Hematopoietic multipotent progenitor cell treated with erythropoietin and hydrocortisone succinate and interleukin-3 and kit ligand, for 17 days (in vitro differentiated cells): ENCODE results near the gene RAB3IL1.

ENCODE experiments used
- DNase-seq: peaks from one replicate; pipeline ENCODE4 v3.0.0-alpha.2; 2015; ENCODE audit warnings: low spot score

RAB3IL1 gene, protein sequence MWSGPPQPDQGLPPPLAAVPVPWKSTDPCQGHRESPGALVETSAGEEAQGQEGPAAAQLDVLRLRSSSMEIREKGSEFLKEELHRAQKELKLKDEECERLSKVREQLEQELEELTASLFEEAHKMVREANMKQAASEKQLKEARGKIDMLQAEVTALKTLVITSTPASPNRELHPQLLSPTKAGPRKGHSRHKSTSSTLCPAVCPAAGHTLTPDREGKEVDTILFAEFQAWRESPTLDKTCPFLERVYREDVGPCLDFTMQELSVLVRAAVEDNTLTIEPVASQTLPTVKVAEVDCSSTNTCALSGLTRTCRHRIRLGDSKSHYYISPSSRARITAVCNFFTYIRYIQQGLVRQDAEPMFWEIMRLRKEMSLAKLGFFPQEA

DNA sequence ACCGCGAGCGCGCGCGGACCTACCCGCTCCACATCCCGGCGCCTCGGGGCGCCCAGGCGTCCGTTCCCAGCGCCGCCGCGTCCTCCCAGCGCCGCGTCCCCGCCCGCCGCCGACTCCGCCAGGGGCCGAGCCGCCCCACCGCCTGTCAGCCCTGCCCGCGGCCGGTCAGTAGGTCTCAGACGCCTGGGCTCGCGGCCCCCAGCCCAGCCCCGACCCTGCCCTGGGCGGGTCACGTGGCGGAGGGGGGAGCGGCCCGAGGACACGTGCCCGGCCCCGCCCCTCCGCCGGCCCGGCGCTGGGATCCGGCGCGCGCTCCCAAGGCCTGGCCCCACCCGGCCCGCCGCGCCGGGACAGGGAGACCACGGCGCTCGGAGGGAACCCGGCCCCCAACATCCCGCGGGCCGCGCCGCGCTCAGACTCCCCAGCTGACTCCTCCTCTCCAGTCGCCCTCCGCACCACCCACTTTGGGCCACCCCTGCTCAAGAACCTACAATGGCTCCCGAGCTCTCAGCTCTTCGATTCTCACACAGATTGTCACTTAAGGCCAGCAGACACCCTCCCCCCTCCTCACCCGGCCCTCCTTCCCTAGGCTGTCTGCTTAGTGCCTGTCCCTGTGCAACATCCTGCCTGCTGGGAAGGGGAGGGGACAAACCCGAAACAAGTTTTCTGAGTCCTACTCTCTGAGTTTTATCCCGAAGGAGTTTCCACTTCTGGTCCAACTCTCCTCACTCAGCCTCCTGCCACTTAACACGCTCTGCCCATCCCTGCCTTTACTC is at the start of gene RAB3IL1:
Gene RAB3IL1, minus strand, starts transcription at position 233 of the 776 bp plus-strand sequence. Its CDS starts 199 bp downstream, at position 34.
- DNase-seq: peak; percentile 69

- DNase-seq: peak; percentile 92
Measured at GRCh38 chr11:61966734-61967115, 49.4 kb upstream of the RAB3IL1 start.

- peak; percentile 79 for DNase-seq
Measured at GRCh38 chr11:61964666-61965271, 47.4 kb upstream of the RAB3IL1 start.

GRCh38 chr11:61964058-61964665 is 46.8 kb upstream of the RAB3IL1 start:
- DNase-seq: peak; percentile 70

- peak; percentile 78 for DNase-seq
Measured at GRCh38 chr11:61963282-61964057, 46.1 kb upstream of the RAB3IL1 start.

DNA sequence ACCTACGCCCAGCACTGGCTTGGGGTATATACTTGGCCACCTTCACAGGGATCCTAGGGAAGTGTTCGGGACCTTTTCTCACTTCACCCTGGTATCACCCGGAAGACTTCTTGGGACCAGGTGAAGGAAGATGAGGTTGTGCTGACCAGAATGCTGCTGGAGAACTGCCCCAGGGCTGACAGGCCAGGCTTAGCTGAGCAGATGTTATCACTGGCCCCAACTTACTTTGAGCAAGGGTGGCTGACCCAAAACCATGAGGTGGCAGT is 45.6 kb upstream of the RAB3IL1 start:
- no peak for DNase-seq

GRCh38 chr11:61962213-61963015 is 45.0 kb upstream of the RAB3IL1 start:
- DNase-seq: peak; percentile 37

GRCh38 chr11:61961570-61962212 is 44.3 kb upstream of the RAB3IL1 start:
- peak; percentile 39 for DNase-seq

DNA sequence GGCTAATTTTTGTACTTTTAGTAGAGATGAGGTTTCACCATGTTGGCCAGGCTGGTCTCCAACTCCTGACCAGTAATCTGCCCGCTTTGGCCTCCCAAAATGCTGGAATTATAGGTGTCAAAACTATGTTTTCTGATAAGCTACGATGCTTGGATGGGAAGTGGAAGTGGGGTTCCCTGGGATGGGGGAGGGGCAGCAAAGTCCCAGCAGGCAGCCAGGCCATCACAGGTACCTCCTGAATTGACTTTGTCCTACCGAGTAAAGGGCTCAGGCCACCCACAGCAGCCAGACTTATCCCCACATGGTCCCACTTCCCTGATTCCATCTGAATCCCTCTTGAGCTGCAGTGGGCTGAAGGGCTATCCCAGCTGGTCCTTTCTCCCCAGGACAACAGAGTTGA is 43.2 kb upstream of the RAB3IL1 start:
- no peak for DNase-seq

DNA sequence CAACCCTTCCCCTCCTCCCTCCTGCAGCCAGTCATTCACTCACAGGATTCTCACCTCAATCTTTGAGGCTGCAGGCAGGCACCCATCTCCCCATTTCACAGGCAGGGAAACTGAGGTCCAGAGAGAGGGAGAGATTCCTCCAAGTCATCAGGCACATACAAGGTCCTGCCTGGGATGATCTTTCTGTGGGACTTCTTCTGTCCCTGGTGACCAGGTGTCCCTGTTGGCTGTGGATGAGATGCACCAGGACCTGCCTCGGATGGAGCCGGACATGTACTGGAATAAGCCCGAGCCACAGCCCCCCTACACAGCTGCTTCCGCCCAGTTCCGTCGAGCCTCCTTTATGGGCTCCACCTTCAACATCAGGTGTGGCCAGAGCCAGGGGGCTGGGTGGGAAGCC is 42.3 kb upstream of the RAB3IL1 start:
- DNase-seq: no peak

- peak; percentile 63 for DNase-seq
Measured at GRCh38 chr11:61959114-61959513, 41.7 kb upstream of the RAB3IL1 start.

- no peak for DNase-seq
Measured at GRCh38 chr11:61958590-61958989, 41.2 kb upstream of the RAB3IL1 start.

- no peak for DNase-seq
Measured at GRCh38 chr11:61957021-61957770, 39.8 kb upstream of the RAB3IL1 start.

DNA sequence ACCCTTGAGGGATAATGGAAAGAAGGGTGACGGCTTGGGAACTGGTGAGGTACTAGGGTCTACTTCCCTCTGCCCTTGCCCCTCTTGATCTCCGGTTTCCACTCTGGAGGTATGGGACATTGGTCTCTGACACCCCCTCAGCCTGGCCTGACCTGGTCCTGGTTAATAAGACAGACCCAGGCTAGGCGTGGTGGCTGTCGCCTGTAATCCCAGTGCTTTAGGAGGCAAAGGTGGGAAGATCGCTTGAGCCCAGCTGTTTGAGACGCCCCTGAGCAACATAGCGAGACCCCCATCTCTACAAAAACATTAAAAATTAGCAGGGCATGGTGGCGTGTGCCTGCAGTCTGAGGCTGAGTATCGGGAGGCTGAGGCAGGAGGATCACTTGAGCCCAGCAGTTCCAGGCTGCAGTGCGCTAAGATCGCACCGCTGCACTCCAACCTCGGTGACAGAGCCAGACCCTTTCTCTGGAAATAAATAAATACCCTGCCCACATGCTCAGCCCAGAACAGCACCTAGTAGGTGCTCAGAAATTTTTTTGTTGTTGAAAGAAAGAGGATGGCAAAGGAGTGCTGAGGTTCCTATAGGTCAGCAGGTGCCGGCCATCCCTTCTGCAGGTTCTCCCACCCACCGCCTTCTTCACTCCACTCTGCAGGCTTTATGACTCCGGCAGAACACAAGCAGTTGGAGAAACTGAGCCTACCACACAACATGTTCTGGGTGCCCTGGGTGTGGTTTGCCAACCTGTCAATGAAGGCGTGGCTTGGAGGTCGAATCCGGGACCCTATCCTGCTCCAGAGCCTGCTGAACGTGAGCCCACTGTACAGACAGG is 39.0 kb upstream of the RAB3IL1 start:
- no peak for DNase-seq

- DNase-seq: peak; percentile 67
Measured at GRCh38 chr11:61955422-61956135, 38.2 kb upstream of the RAB3IL1 start.

GRCh38 chr11:61954851-61955421 is 37.6 kb upstream of the RAB3IL1 start:
- no peak for DNase-seq

DNA sequence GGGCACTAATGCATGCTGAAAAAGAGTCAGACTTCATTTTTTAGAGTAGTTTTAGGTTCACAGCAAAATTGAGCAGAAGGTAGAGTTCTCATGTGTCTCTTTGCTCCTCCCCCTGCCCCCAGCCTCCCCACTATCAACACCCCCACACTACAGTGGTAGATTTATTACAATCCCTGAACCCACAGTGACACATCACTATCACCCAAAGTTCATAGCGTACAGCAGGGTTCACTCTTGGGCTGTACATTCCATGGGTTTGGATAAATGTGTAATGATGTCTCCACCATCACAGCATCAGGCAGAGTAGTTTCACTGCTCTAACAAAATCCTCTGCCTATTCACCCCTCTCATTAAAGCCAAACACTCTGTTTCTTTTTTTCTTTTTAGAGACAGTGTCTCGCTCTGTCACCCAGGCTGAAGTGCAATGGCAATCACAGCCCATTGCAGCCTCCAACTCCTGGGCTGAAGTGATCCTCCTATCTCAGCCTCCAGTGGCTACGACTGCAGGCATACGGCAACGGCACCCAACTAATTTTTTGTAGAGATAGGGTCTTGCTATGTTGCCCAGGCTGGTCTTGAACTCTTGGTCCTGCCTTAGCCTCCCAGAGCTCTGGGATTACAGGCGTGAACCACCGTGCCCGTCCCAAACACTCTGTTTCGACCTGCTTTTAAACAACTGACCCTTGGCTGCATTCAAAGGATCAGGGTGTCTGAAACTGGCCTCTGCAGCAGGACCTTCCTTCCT is 36.9 kb upstream of the RAB3IL1 start:
- peak; percentile 70 for DNase-seq
